ENCODE measurements around the gene ATP8A1. TPM values are rescaled to one million over a fixed set of nuclear protein-coding genes. Genes with fewer than 3 reads are reported as not detected.
"Not testable (repeated sequence)": the region's sequence is repeated elsewhere in the genome, so short reads cannot be mapped to it uniquely, and the experiment has no call there.

ATP8A1 gene
- 10 to 100 TPM in 5 of 8 experiments, 1 to 10 TPM in 3; 1.1 to 44.1 (median 31.6) TPM for total RNA-seq

DNA sequence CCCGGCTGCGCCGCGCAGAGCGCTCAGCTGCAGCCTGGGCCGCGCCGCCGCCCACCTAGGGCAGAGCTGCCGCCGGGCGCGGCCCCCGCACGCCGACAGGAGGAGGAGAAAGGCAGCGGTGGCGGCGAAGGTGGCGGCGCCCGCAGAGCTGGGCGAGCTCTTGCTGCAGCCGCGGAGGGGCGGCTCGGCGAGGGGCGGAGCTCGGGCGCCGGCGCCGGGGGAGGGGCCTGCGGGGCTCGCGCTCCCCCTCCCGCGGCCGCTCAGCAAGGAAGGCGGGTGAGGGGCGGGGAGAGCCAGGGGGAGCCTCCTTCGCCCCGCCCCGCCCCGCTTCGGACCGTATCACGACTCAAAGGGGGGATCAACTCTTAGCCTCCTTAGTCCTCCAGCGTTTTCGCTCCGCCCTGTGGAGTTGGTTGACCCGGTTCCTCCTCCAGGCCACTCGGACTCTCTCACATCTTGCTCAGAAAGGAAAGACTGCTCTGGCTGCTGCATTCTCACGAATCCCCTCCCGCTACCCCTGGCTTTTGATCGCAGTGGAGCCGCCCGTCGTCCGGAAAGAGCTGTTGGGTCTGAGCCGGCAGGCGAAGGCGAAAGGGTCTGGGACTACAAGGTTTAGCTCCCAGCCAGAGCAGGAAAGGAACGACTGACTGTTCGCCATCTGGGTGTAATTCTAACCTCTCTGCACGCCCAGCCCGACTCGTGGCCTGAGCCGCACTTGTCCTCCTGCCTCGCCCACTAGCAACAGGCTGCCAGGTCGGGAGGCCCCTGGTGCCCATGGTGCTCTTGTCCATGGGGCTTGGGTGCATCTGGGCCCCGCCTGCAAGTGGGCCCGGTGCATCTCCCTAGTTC, at the start of gene ATP8A1:
Gene ATP8A1, minus strand, starts transcription at position 162 of the 849 bp plus-strand sequence. CDS start 232 bp downstream, outside the sequence.
- Histone ChIP-seq H3K4me1 (replicated peaks in 1 of 2) (peaks cover 22 to 25% of the 10 kb centered on the region in 2 donors), H3K27ac (peak within 1 kb of the TSS; percentile 98 to 99), H3K4me3 (peak within 1 kb of the TSS; percentile 55 to 96 (median 74))
- in situ Hi-C loops (cut with MboI; ENCODE audit: low pct_unique_long_range_greater_than_20kb in 2 of 9, low sequenced_read_pairs in 9 of 9, unreplicated experiment in 9 of 9), result no loop called here
- 0 to 2% (median 0%) methylated on average over 2 to 13 of the region's 74 CpGs; no CpG with 5 or more reads in 5 of the 10 experiments for WGBS, 10 experiments
- peak; percentile 83 to 88 (median 86) for ATAC-seq (replicated peaks in 6 of 8)

DNA sequence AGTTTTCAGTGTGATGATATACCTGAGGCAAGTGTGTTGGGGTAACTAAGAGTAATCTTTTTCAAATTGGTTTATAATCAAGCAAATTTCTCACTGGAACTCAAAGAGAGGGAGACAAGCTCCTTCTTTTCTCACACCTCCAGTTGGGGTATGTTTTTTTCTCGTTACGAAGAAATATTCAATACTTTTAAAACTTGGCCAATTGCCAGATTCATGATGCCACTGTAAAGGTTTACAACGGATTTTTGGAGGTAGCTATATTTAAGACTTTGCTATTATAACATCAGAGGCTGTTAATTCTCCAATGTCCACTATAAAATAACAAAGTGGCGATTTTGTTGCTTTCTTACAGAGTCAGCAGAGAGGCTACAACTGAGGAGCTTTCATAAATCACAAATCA, 49.2 kb upstream of the ATP8A1 start:
- whole genome bisulfite sequencing, 10 experiments, result 22 to 100% (median 69%) methylated on average over 1 to 4 of the region's 4 CpGs; no CpG with 5 or more reads in 2 of the 10 experiments
- no peak overlapping the region for H3K4me3 ChIP-seq
- H3K27ac ChIP-seq, result no peak overlapping the region
- in situ Hi-C loops (cut with MboI; ENCODE audit: low pct_unique_long_range_greater_than_20kb in 2 of 9, low sequenced_read_pairs in 9 of 9, unreplicated experiment in 9 of 9), result no loop called here
- H3K4me1 ChIP-seq (replicated peaks in 1 of 2), result peaks cover 0 to 10% of the 10 kb centered on the region in 2 donors
- no peak for ATAC-seq (replicated peaks in 6 of 8)

DNA sequence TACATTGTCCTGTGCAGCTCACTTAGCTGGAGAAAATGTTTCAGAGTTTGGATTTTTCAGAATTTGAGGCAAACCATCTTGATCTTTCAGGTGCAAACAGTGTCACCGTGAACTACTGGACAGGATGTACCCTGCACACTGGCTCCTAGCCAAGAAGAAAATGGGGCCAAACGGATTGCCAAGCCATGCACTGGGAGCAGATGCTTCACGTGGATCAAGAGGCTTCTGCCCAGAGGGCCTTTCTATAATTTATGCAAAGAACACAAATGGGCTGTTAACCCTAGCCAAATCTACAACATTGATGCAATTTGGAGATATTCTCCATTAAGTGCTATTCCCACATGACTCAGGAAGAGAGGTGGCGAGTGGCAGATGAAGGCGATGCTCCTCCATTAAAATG, 46.9 kb upstream of the ATP8A1 start:
- no peak overlapping the region for H3K27ac ChIP-seq
- in situ Hi-C loops (cut with MboI; ENCODE audit: low pct_unique_long_range_greater_than_20kb in 2 of 9, low sequenced_read_pairs in 9 of 9, unreplicated experiment in 9 of 9), result no loop called here
- ATAC-seq (replicated peaks in 6 of 8), result peak in 1 of 8 experiments; percentile 62
- 0 to 100% (median 75%) methylated on average over 1 to 4 of the region's 5 CpGs; no CpG with 5 or more reads in 3 of the 10 experiments for WGBS, 10 experiments
- no peaks in the 10 kb centered on the region for H3K4me1 ChIP-seq (replicated peaks in 1 of 2)
- H3K4me3 ChIP-seq, result no peak overlapping the region

DNA sequence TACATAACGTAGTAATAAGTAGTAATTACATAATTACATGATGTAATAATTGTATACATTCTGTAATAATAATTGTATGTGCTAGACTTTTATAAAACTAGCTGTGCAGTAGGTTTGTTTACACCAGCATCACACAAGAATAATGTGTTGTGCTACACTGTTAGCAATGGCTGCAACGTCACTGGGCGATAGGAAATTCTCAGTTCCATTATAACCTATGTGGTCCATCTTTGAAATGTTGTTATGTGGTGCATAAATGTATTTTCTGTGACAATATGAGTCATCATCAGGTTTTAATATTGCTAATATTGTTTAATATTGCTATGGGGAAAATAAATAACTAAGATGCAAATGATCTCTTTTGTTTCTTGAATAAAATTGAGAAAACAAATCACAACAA, 46.0 kb upstream of the ATP8A1 start:
- in situ Hi-C loops (cut with MboI; ENCODE audit: low pct_unique_long_range_greater_than_20kb in 2 of 9, low sequenced_read_pairs in 9 of 9, unreplicated experiment in 9 of 9), result no loop called here
- WGBS, 10 experiments, result 10 to 100% (median 87%) methylated on average over 1 to 3 of the region's 3 CpGs; no CpG with 5 or more reads in 1 of the 10 experiments
- ATAC-seq (replicated peaks in 6 of 8), result no peak

DNA sequence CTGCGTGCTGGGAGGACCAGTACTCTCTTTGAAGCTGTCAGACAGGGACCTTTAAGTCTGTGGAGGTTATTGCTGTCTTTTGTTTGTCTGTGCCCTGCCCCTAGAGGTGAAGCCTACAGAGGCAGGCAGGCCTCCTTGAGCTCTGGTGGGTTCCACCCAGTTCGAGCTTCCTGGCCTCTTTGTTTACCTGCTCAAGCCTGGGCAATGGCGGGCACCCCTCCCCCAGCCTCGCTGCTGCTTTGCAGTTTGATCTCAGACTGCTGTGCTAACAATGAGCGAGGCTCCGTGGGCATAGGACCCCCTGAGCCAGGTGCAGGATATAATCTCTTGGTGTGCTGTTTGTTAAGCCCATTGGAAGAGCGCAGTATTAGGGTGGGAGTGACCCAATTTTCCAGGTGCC, 44.9 kb upstream of the ATP8A1 start:
- ATAC-seq (replicated peaks in 6 of 8); H3K4me1 ChIP-seq (replicated peaks in 1 of 2); H3K4me3 ChIP-seq; in situ Hi-C loops (cut with MboI; ENCODE audit: low pct_unique_long_range_greater_than_20kb in 2 of 9, low sequenced_read_pairs in 9 of 9, unreplicated experiment in 9 of 9); H3K27ac ChIP-seq: not testable (repeated sequence)
- 5 to 80% (median 69%) methylated on average over 1 to 4 of the region's 7 CpGs; no CpG with 5 or more reads in 6 of the 10 experiments for WGBS, 10 experiments

More for the DNA sequence above, 46.0 kb upstream of the ATP8A1 start:
- Histone ChIP-seq H3K4me3 (no peak overlapping the region), H3K27ac (no peak overlapping the region), H3K4me1 (replicated peaks in 1 of 2) (no peaks in the 10 kb centered on the region)

DNA sequence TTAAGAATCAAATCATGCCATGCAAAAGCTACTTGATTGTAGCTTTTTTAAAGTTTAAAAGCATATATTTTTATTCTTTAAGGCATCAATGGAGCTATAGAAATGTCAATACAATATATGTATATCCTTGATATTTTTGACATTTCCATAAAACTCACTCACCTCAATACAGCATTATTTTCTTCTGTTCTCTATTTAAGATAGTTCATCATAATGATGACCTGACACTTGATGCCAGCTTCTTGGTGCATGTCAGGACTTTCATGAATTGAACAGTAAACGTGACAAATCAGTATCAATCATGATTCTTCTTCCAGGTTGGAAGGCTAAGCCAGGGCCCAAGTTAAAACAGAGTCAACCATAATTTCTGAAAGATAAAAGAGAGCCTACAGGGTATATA, 33.6 kb upstream of the ATP8A1 start:
- no peak overlapping the region for H3K4me3 ChIP-seq
- WGBS, 10 experiments, result 0 to 80% (median 25%) methylated on average over 1 of the region's 1 CpG; no CpG with 5 or more reads in 4 of the 10 experiments
- H3K4me1 ChIP-seq (replicated peaks in 1 of 2), result no peaks in the 10 kb centered on the region
- no peak for ATAC-seq (replicated peaks in 6 of 8)
- in situ Hi-C loops (cut with MboI; ENCODE audit: low pct_unique_long_range_greater_than_20kb in 2 of 9, low sequenced_read_pairs in 9 of 9, unreplicated experiment in 9 of 9), result no loop called here
- H3K27ac ChIP-seq, result no peak overlapping the region

DNA sequence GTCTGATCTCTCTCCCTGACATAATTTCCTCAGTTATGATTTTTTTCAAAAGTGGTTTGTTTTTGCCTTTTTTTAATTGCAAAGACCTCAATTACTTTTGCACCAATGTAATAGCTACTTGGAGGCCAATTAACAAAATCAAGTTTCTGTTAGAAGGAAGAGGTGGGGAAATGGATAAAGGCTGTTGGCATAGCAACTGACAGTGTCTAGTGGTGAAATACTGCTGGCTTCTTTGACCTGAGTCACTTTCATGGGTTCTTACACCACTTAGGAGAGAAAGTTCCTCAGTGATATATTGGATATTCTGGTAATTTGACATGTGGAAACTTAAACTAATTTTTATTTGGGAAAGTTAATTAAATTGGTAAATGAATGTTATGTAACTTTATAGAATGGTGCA, 26.5 kb upstream of the ATP8A1 start:
- Histone ChIP-seq H3K4me3 (no peak overlapping the region), H3K27ac (no peak overlapping the region), H3K4me1 (replicated peaks in 1 of 2) (peaks cover 0 to 2% of the 10 kb centered on the region in 2 donors)
- no peak for ATAC-seq (replicated peaks in 6 of 8)
- in situ Hi-C loops (cut with MboI; ENCODE audit: low pct_unique_long_range_greater_than_20kb in 2 of 9, low sequenced_read_pairs in 9 of 9, unreplicated experiment in 9 of 9), result no loop called here

DNA sequence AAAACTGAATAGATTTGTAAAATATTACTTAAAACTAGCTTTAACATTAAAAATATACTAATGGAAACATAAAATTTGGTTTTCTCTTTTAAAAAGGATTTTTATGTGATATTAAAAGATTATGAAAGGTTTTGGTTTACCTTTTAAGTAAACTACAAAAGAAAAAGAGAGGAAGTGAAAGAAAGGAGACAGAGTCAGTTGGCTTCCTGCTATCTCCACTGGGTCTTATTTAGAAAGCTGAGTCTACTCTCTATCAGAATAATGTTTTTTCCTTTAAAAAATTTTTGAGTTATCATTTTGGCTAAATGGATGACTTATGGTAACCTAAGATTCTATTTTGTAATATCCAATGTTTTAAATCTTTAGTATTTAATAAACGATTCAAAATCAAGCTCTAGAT, 21.6 kb upstream of the ATP8A1 start:
- no peak overlapping the region for H3K27ac ChIP-seq
- in situ Hi-C loops (cut with MboI; ENCODE audit: low pct_unique_long_range_greater_than_20kb in 2 of 9, low sequenced_read_pairs in 9 of 9, unreplicated experiment in 9 of 9), result no loop called here
- no peak for ATAC-seq (replicated peaks in 6 of 8)

DNA sequence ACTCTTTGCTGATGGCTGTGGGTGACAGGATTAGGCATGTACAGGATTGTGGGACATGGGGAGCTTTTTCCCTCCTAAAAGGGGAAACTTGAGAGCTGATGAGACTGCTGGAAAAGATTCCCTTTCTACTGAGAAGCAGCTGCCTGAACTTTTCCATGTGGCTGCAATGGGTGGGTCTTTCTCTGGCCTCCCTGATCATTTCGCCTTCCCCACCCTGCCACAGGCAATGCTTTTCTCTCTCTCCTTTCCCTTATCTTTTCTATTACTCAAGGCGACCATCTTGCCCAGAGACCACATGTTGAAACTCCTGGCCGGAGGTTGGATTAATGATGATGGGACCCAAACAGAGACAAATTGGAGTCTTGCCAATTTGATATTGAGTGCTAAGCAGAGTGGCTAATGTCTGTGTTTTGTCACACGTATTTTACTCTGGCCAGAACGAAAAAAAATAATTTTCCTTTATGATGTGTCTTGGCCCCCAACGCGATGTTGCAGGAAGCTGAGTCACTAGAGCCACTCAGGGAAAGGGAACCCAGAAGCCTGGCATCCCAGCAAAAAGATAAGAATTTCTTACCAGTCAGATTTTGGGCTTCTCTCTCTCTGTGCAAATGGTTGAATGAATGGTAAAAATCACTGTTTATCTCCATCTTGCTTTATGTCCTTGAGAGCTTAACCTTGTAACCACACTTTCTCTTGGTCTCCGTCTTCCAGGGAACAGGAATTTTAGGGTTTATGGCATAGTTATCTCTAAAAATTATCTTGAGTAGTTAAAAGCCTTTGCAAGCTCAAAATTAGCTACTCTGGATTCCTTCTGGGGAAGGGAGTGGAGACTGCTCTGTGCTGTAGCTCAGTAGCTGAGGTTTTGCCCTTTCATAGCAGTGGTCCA, 19.4 kb upstream of the ATP8A1 start:
- in situ Hi-C loops (cut with MboI; ENCODE audit: low pct_unique_long_range_greater_than_20kb in 2 of 9, low sequenced_read_pairs in 9 of 9, unreplicated experiment in 9 of 9), result no loop called here
- no peak overlapping the region for H3K27ac ChIP-seq
- H3K4me1 ChIP-seq (replicated peaks in 1 of 2), result no peaks in the 10 kb centered on the region
- no peak for ATAC-seq (replicated peaks in 6 of 8)
- WGBS, 10 experiments, result 38 to 100% (median 73%) methylated on average over 1 to 8 of the region's 8 CpGs
- H3K4me3 ChIP-seq, result no peak overlapping the region

More for the DNA sequence above, 21.6 kb upstream of the ATP8A1 start:
- Histone ChIP-seq H3K4me3 (no peak overlapping the region), H3K4me1 (replicated peaks in 1 of 2) (no peaks in the 10 kb centered on the region)
- 38 to 100% (median 83%) methylated on average over 1 of the region's 1 CpG for WGBS, 10 experiments

DNA sequence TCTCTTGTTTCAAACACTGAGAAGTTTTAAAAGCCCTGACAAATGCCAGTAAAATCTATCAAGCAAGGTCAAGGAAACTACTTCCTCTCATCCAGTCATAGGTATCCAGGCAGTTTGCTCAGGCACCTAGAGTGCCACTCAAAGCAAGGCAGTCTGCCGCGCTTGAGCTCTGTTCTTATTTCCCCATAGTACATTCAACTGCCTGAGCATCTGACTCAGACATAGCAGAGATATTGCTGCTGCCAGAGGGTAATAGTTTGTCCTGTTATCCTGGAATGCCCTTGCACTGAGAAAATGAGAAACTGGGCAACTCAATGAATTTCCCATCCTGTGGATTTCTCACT, 16.1 kb upstream of the ATP8A1 start:
- no peak overlapping the region for H3K27ac ChIP-seq
- no peaks in the 10 kb centered on the region for H3K4me1 ChIP-seq (replicated peaks in 1 of 2)
- peak in 3 of 8 experiments; percentile 29 to 78 (median 37) for ATAC-seq (replicated peaks in 6 of 8)
- no peak overlapping the region for H3K4me3 ChIP-seq
- in situ Hi-C loops (cut with MboI; ENCODE audit: low pct_unique_long_range_greater_than_20kb in 2 of 9, low sequenced_read_pairs in 9 of 9, unreplicated experiment in 9 of 9), result no loop called here
- 20 to 100% (median 63%) methylated on average over 1 to 2 of the region's 2 CpGs; no CpG with 5 or more reads in 6 of the 10 experiments for WGBS, 10 experiments

DNA sequence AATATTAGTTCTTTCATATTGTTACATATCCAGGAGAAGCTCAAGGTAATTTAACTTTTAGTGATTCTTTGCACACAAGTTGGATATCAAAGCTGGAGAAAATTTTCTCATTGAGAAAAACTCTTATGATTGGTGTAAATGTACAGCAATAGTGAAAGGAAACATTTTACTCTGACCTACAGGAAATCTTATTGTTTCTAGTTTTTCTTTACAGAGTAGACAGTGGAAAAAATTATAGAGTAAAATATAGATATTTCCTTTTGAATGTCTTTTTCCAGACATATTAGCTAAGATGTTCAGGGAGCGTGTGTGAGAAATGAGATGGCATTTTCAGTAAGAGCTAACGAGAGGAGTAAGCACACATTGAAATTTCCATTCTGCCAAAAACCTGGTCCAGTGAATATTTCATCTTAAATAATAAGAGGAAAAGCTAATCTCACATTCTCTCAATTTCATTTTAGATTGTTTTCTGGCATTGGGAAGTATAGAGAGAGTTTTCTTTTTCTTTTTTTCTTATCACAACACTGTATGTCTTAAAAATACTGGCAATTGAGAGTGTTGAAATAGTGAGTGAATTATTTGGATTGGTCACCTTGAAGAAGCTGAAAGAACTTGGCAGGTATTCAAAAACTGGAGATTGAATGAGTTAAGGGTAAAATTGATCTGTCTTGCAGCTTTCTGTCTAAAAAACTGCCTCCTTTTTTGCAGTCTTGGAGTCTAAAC, 15.6 kb upstream of the ATP8A1 start:
- WGBS, 10 experiments, result 27 to 100% (median 86%) methylated on average over 1 to 2 of the region's 2 CpGs; no CpG with 5 or more reads in 1 of the 10 experiments
- no peak for ATAC-seq (replicated peaks in 6 of 8)
- H3K27ac ChIP-seq, result no peak overlapping the region

DNA sequence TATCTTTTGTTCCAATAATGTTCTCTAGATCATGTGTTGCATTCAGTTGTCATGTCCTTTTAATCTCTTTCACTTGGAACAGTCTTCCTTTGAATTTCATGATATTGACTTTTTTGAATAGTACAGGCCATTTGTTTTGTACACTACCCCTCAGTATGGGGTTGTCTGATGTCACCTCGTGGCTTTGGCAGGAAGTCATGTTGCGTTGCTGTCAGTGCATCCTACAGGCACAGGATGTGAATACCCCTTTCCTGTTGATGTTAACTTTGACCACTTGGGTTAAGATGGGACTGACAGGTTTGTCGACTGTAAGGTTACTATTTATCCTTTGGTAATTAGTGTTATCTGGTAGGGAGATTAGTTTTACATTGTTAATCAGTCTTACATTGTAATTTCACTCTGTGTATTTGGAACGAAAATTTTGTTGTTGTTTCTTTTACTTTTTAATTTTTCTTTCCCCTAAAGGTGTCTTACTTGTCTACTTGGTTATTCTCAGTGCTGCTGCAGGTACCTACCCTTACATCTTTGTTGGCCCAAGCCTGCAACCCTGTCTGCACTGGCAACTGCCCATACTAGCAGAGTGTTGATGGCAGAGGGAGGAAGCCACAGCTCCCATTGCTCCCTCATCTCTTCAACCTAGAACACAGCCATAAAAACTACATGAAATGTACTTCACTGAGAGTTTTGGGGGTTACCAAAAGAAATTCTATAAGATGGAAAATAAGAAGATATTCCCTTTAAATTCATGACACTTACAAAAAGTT, 14.7 kb upstream of the ATP8A1 start:
- Histone ChIP-seq H3K4me1 (replicated peaks in 1 of 2) (no peaks in the 10 kb centered on the region), H3K27ac (no peak overlapping the region), H3K4me3 (no peak overlapping the region)
- ATAC-seq (replicated peaks in 6 of 8), result no peak
- in situ Hi-C loops (cut with MboI; ENCODE audit: low pct_unique_long_range_greater_than_20kb in 2 of 9, low sequenced_read_pairs in 9 of 9, unreplicated experiment in 9 of 9), result no loop called here
- 0 to 80% (median 65%) methylated on average over 1 to 4 of the region's 4 CpGs for WGBS, 10 experiments

More for the DNA sequence above, 15.6 kb upstream of the ATP8A1 start:
- in situ Hi-C loops (cut with MboI; ENCODE audit: low pct_unique_long_range_greater_than_20kb in 2 of 9, low sequenced_read_pairs in 9 of 9, unreplicated experiment in 9 of 9), result no loop called here
- Histone ChIP-seq H3K4me3 (no peak overlapping the region), H3K4me1 (replicated peaks in 1 of 2) (no peaks in the 10 kb centered on the region)

Data from motor neuron (in vitro differentiated cells).